ENCODE measurements around the gene TNPO2.
A peak's percentile ranks its signal among the peaks of the same experiment; 100 is the strongest.
"Not testable (repeated sequence)": the region's sequence is repeated elsewhere in the genome, so short reads cannot be mapped to it uniquely, and the experiment has no call there.

The TNPO2 gene

GRCh38 chr19:12680034-12680433 lies 43.7 kb downstream of the TNPO2 start:
- TF ChIP-seq, protein P1, sequence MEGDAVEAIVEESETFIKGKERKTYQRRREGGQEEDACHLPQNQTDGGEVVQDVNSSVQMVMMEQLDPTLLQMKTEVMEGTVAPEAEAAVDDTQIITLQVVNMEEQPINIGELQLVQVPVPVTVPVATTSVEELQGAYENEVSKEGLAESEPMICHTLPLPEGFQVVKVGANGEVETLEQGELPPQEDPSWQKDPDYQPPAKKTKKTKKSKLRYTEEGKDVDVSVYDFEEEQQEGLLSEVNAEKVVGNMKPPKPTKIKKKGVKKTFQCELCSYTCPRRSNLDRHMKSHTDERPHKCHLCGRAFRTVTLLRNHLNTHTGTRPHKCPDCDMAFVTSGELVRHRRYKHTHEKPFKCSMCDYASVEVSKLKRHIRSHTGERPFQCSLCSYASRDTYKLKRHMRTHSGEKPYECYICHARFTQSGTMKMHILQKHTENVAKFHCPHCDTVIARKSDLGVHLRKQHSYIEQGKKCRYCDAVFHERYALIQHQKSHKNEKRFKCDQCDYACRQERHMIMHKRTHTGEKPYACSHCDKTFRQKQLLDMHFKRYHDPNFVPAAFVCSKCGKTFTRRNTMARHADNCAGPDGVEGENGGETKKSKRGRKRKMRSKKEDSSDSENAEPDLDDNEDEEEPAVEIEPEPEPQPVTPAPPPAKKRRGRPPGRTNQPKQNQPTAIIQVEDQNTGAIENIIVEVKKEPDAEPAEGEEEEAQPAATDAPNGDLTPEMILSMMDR (IDR thresholded peaks at IDR 0.05) = no peak
- Histone ChIP-seq H3K36me3 (peaks cover 41% of the 10 kb centered on the region), H3K27ac (no peak overlapping the region), H3K27me3 (no peaks in the 10 kb centered on the region), H3K9me3 (no peaks in the 10 kb centered on the region), H3K4me1 (ENCODE audit: control insufficient read depth in 1 of 2, insufficient read depth in 1 of 2, low read depth in 1 of 2, low read length in 1 of 2) (peaks cover 7 to 14% of the 10 kb centered on the region in 2 experiments), H3K4me3 (ENCODE audit: low read depth in 1 of 2, low read length in 1 of 2) (no peak overlapping the region)

GRCh38 chr19:12678039-12678438 lies 45.7 kb downstream of the TNPO2 start:
- not testable (repeated sequence) for H3K4me3 ChIP-seq (ENCODE audit: low read depth in 1 of 2, low read length in 1 of 2); H3K27ac ChIP-seq; H3K9me3 ChIP-seq; H3K27me3 ChIP-seq
- H3K36me3 ChIP-seq = peaks cover 55% of the 10 kb centered on the region
- peaks cover 7 to 14% of the 10 kb centered on the region in 2 experiments for H3K4me1 ChIP-seq (ENCODE audit: control insufficient read depth in 1 of 2, insufficient read depth in 1 of 2, low read depth in 1 of 2, low read length in 1 of 2)

DNA sequence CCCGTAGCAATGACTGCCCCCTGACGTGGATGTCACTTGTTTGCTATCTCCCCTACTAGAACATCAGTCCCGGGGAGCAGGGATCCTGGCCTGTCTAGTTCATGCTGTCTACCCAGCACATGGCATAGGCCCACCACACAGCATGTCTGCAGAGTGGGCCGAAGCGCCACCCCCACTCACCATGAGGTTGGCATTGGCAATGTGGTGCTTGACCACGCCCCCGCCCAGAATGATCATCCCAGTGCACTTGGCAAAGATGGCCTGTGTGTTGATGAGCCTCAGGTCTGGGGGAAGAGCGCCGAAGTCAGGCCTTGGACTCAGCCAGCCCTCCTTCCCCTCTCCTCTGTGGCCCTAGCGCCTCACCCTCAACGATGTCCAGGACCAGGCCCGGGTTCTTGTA lies 46.8 kb downstream of the TNPO2 start:
- H3K27ac ChIP-seq = peak overlapping the region; percentile 31
- peaks cover 66% of the 10 kb centered on the region for H3K36me3 ChIP-seq
- H3K27me3 ChIP-seq = no peaks in the 10 kb centered on the region
- no peaks in the 10 kb centered on the region for H3K9me3 ChIP-seq
- no peak overlapping the region for H3K4me3 ChIP-seq (ENCODE audit: low read depth in 1 of 2, low read length in 1 of 2)
- peaks cover 7 to 14% of the 10 kb centered on the region in 2 experiments for H3K4me1 ChIP-seq (ENCODE audit: control insufficient read depth in 1 of 2, insufficient read depth in 1 of 2, low read depth in 1 of 2, low read length in 1 of 2)
- TF ChIP-seq, protein P1 (IDR thresholded peaks at IDR 0.05) = no peak

GRCh38 chr19:12676384-12676792 lies 47.3 kb downstream of the TNPO2 start:
- Histone ChIP-seq H3K4me3 (ENCODE audit: low read depth in 1 of 2, low read length in 1 of 2) (no peak overlapping the region), H3K4me1 (ENCODE audit: control insufficient read depth in 1 of 2, insufficient read depth in 1 of 2, low read depth in 1 of 2, low read length in 1 of 2) (peaks cover 7 to 12% of the 10 kb centered on the region in 2 experiments), H3K36me3 (peaks cover 69% of the 10 kb centered on the region), H3K9me3 (no peaks in the 10 kb centered on the region), H3K27ac (peak overlapping the region; percentile 31), H3K27me3 (no peaks in the 10 kb centered on the region)
- TF ChIP-seq, protein P1 (IDR thresholded peaks at IDR 0.05) = peak; percentile 85

GRCh38 chr19:12675940-12676339 lies 47.8 kb downstream of the TNPO2 start:
- TF ChIP-seq, protein P1 (IDR thresholded peaks at IDR 0.05) = no peak
- Histone ChIP-seq H3K36me3 (peaks cover 69% of the 10 kb centered on the region), H3K9me3 (no peaks in the 10 kb centered on the region), H3K27me3 (no peaks in the 10 kb centered on the region), H3K4me1 (ENCODE audit: control insufficient read depth in 1 of 2, insufficient read depth in 1 of 2, low read depth in 1 of 2, low read length in 1 of 2) (peaks cover 3 to 7% of the 10 kb centered on the region in 2 experiments), H3K4me3 (ENCODE audit: low read depth in 1 of 2, low read length in 1 of 2) (no peak overlapping the region), H3K27ac (no peak overlapping the region)

DNA sequence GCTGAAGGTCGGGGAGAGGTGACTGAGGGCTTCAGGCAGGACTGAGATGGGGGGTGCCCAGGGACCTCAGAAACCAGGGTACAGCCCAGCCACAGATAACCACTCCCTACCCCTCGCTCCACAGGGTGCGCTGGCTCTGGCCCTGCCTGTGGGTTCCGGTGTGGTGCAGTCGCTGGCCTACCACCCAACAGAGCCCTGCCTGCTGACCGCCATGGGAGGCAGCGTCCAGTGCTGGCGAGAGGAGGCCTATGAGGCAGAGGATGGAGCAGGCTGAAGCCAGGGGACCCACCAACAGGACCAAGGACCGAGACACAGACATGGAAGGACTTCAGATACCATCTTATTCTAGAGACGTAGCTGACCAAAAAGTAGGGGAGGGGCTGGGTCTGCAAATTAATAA lies 48.3 kb downstream of the TNPO2 start:
- Histone ChIP-seq H3K36me3 (peaks cover 69% of the 10 kb centered on the region), H3K27me3 (no peaks in the 10 kb centered on the region), H3K9me3 (no peaks in the 10 kb centered on the region), H3K4me1 (ENCODE audit: control insufficient read depth in 1 of 2, insufficient read depth in 1 of 2, low read depth in 1 of 2, low read length in 1 of 2) (peaks cover 4 to 9% of the 10 kb centered on the region in 2 experiments), H3K4me3 (ENCODE audit: low read depth in 1 of 2, low read length in 1 of 2) (no peak overlapping the region), H3K27ac (no peak overlapping the region)
- TF ChIP-seq, protein P1 (IDR thresholded peaks at IDR 0.05) = no peak
